Duodenal mucosa (tissue), 2 donors: Measurements from ENCODE around the gene UPK1B.

Source experiments
- H3K27ac ChIP-seq: one replicate; pipeline ENCODE4 v1.7.0; 2013; ENCODE audit warnings: low read depth, low read length
- H3K27me3 ChIP-seq, 2 donors: one replicate each; pipeline ENCODE4 v1.7.0; 2013; ENCODE audit warnings: low read length in 2 of 2, control low read depth in 1 of 2; ENCODE audit not compliant: insufficient read depth in 2 of 2, control insufficient read depth in 1 of 2
- H3K36me3 ChIP-seq, 2 donors: one replicate each; pipeline ENCODE4 v1.7.0; 2013; ENCODE audit warnings: low read length in 2 of 2, control low read depth in 1 of 2; ENCODE audit not compliant: insufficient read depth in 2 of 2, control insufficient read depth in 1 of 2
- H3K4me1 ChIP-seq, 2 donors: one replicate each; pipeline ENCODE4 v1.7.0; 2013; ENCODE audit warnings: low read length in 2 of 2, control low read depth in 1 of 2; ENCODE audit not compliant: insufficient read depth in 2 of 2, control insufficient read depth in 1 of 2
- H3K4me3 ChIP-seq, 2 donors: one replicate each; pipeline ENCODE4 v1.7.0; 2013; ENCODE audit warnings: low read length in 2 of 2, low read depth in 1 of 2
- H3K9ac ChIP-seq, 2 donors: one replicate each; pipeline ENCODE4 v1.7.0; 2013; ENCODE audit warnings: low read length in 2 of 2, low read depth in 1 of 2
- H3K9me3 ChIP-seq, 2 donors: one replicate each; pipeline ENCODE4 v1.7.0; 2013; ENCODE audit warnings: low read length in 2 of 2, control low read depth in 1 of 2; ENCODE audit not compliant: control insufficient read depth in 1 of 2

Gene UPK1B

DNA sequence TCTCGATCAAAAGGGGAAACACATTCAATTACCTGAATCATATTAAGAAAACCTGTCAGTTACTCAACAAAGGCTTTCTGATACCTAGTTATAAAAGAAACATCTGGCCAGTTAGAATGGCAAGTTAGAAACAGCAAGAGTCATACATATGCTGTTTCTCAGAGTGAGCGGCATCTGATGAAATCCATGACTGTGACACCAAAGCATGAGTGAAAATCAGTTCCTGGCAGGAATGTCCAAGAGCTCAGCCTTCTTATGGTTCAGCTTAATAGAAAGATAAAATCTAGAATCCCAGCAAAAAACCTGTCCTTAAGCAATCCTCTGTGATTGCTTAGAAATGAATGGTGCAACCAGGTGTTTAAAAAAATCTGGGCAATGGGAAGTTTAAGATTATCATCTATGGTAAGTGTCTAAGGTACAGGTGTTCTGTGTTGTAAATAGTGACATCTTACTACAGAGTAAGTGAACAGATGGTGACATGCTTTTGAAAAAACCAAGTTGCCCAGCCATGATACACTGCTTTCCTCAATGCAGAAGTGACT is 48.5 kb downstream of the UPK1B start:
- H3K9ac ChIP-seq, result no peak overlapping the region
- no peak overlapping the region for H3K4me3 ChIP-seq
- no peak overlapping the region for H3K27ac ChIP-seq
- peaks cover 57 to 68% of the 10 kb centered on the region in 2 donors for H3K36me3 ChIP-seq
- no peaks in the 10 kb centered on the region for H3K9me3 ChIP-seq
- no peaks in the 10 kb centered on the region for H3K27me3 ChIP-seq
- H3K4me1 ChIP-seq, result peaks cover 13 to 41% of the 10 kb centered on the region in 2 donors

DNA sequence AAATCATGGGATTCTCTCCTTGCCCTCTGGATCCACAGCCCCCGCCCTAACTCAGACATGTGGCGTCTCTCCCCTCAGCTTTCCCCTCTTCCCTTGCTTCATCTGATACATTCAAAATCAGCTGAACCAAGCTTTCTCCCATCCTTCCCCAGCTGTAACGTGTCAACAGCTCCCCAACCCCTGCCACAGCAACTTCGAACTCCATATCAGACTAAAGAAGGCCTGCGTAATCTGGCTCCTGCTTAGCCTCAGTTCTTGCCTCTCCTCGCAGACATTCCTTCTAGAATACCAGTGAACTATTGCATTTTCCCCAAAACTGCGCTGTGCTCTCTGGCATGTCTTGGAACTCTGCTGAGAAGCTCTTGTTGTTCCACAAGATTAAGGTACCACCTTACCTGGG is 49.0 kb downstream of the UPK1B start:
- peaks cover 16 to 45% of the 10 kb centered on the region in 2 donors for H3K4me1 ChIP-seq
- H3K9me3 ChIP-seq, result no peaks in the 10 kb centered on the region
- H3K9ac ChIP-seq, result no peak overlapping the region
- no peaks in the 10 kb centered on the region for H3K27me3 ChIP-seq
- no peak overlapping the region for H3K27ac ChIP-seq
- H3K36me3 ChIP-seq, result peaks cover 57 to 66% of the 10 kb centered on the region in 2 donors
- no peak overlapping the region for H3K4me3 ChIP-seq

DNA sequence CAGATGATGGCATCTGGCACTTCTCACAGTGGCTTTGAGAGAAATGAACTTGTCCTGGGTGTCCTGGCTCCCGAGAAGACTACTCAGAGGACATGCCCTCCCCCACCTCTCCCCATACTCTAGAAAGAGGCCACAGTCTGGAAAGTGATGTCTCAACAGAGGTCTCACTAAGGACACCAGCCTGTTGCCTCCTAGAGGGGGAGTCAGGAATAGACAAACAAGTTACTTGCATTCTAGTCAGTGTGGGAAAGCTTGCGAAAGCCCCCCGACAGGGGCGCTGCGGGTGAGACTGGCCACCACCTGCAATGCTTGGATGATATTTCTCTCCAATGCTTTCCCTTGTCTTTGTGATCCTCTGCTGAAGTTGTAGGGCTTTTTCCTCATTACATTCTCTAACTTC is 50.1 kb downstream of the UPK1B start:
- Histone ChIP-seq H3K9me3 (no peaks in the 10 kb centered on the region), H3K9ac (no peak overlapping the region), H3K27ac (no peak overlapping the region), H3K36me3 (peaks cover 55 to 68% of the 10 kb centered on the region in 2 donors), H3K4me3 (no peak overlapping the region), H3K27me3 (no peaks in the 10 kb centered on the region), H3K4me1 (peaks cover 26 to 52% of the 10 kb centered on the region in 2 donors)

DNA sequence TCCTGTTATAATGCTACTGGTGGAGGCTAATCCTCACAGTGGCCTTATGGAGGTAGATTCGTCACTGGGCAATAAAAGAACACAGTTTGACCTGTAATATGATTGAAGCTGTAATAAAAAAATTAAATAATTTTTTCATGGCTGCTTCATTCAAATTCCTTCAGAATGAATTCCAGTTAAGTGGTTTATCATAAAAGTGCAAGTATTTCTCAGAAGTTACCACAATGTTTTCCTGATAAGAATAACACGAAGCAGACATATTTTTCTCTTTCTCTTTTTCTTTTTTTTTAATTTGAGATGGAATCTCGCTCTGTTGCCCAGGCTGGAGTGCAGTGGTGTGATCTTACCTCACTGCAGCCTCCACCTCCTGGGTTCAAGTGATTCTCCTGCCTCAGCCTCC is 51.7 kb downstream of the UPK1B start:
- Histone ChIP-seq H3K9ac (no peak overlapping the region), H3K27me3 (no peaks in the 10 kb centered on the region), H3K27ac (no peak overlapping the region), H3K9me3 (no peaks in the 10 kb centered on the region), H3K4me1 (peaks cover 23 to 48% of the 10 kb centered on the region in 2 donors), H3K4me3 (no peak overlapping the region), H3K36me3 (peaks cover 60 to 73% of the 10 kb centered on the region in 2 donors)

DNA sequence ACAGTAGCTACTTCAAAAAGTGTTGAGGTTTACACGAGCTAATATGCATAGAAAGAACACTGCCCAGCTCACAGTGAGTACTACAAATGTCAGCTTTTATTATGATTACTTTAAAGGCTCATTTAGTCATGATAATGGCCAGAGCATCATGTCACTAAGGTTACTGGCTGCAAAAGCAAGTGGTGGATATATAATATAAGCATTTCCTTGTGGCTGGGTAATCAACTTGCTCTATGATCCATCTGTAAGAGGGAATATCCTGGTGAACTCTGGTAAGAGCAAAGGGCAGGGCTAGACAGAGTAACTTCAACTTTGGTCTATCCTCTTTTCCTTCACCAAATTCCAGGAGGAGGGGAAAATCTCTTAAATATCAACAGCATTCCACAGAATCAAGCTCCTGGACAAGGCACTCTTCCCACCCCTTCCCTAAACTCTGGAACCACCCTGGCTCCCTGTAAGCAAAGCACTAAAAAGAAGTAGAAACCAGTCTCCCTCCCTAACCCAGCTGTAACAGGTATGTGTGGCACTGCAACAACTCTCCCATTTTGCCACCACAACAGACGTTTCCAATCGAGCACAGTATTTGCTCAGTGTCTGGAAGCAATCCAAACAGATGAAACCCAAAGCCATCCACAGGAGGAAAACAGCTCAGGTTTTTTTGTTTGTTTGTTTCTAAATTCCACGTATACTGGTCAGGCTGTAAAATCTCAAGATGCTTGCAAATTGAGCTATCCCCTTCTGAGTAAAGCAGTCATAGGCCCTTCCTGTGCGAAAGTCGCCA is 53.9 kb downstream of the UPK1B start:
- Histone ChIP-seq H3K27me3 (no peaks in the 10 kb centered on the region), H3K27ac (no peak overlapping the region), H3K4me3 (peak overlapping the region in 1 of 2 donors; percentile 23), H3K9ac (no peak overlapping the region), H3K4me1 (peaks cover 19 to 31% of the 10 kb centered on the region in 2 donors), H3K9me3 (no peaks in the 10 kb centered on the region), H3K36me3 (peaks cover 62 to 73% of the 10 kb centered on the region in 2 donors)

DNA sequence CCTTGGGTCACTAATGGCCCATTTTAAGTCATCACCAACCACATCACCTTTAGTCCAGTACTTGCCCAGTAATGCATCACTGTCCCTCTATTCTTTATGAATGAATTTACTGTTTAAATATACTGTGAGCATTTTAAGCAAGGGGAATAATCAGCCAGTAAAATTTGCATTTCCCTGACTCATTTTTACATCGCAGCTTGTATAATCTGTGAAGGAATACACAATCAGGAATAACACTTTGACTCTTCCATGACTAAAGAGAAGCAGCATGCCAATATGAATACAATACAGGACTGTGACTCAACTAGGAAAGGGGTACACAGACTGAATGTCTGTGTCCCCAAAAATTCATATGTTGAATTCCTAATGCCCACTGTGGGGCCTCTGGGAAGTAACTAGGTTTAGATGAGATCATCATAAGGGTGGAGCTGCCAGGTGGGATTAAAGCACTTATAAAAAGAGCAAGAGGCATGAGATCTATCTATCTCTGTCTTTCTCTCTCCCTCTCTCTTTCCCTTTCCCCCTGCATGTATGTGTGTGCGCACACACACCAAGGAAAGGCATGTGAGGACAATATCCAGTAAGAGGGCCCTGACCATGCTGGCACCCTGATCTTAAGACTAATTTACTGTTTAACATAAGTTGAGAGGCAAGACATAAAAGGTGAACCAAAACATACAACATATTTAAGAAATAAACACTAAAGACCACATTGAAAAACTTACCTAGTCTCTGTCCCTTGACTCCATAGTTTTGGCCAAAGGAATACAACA is 55.2 kb downstream of the UPK1B start:
- Histone ChIP-seq H3K27me3 (no peaks in the 10 kb centered on the region), H3K36me3 (peaks cover 50 to 69% of the 10 kb centered on the region in 2 donors), H3K4me3 (no peak overlapping the region), H3K9me3 (no peaks in the 10 kb centered on the region), H3K4me1 (peaks cover 19 to 31% of the 10 kb centered on the region in 2 donors), H3K9ac (no peak overlapping the region), H3K27ac (no peak overlapping the region)

DNA sequence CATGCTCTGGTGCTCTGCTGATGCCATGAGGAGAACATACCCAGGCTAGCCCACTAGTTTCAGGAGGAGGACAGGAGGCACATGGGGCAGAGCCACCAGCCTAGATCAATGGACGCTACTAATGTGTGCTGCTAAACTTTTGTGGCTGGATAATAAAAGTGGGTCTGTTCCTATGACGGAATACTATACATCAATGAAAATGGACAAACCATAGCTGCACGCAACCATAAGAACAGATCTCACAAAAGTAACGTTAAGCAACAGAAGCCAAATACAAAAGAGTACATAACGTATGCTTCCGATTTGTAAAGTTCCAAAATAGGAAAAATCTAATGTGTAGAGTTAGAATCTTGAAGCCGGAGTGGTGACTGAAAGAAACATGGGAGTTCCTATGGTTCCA is 55.8 kb downstream of the UPK1B start:
- no peak overlapping the region for H3K9ac ChIP-seq
- H3K27ac ChIP-seq, result no peak overlapping the region
- no peak overlapping the region for H3K4me3 ChIP-seq
- H3K36me3 ChIP-seq, result peaks cover 44 to 72% of the 10 kb centered on the region in 2 donors
- peaks cover 19 to 31% of the 10 kb centered on the region in 2 donors for H3K4me1 ChIP-seq
- no peaks in the 10 kb centered on the region for H3K9me3 ChIP-seq
- H3K27me3 ChIP-seq, result no peaks in the 10 kb centered on the region

DNA sequence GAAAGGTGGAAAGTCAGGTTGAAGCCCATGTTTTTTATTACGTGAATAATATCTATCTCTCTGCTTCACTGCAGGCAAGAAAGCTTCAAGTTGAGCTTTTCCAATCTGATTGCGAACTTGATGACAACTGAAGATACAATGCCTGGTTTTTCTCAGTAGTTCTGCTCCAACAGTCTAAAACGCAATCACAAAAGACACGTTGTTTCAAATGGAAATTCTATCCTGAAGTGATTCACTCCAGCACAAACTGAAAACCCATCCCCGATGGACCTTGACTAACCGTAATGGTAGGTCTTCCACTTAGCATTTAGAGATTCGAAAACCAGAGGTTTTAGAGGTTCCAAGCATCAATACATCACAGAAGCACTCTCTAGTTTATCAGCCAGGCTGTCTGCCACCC is 56.7 kb downstream of the UPK1B start:
- Histone ChIP-seq H3K36me3 (peaks cover 48 to 74% of the 10 kb centered on the region in 2 donors), H3K27ac (no peak overlapping the region), H3K4me1 (peaks cover 19 to 37% of the 10 kb centered on the region in 2 donors), H3K9me3 (no peaks in the 10 kb centered on the region), H3K9ac (no peak overlapping the region), H3K27me3 (no peaks in the 10 kb centered on the region), H3K4me3 (no peak overlapping the region)

DNA sequence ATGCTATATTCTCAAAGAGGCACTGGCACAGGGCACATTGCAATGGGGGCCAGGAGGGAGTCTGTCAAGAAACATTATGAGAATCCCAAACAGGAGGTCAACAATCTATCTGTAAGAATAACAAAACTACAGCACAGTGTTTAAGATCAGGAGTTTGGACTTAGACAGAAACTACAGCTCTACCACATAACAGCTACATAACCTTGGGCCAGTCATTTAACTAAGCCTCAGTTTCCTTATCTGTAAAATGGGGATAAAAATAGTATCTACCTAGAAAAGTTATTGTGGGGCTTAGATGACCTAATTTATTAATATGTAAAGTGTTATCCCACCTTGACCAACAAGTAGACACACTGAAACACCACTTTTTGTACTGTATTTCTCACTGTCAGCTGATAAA is 57.3 kb downstream of the UPK1B start:
- Histone ChIP-seq H3K4me1 (peaks cover 19 to 40% of the 10 kb centered on the region in 2 donors), H3K4me3 (no peak overlapping the region), H3K27ac (no peak overlapping the region), H3K9ac (no peak overlapping the region), H3K9me3 (no peaks in the 10 kb centered on the region), H3K27me3 (no peaks in the 10 kb centered on the region), H3K36me3 (peaks cover 47 to 76% of the 10 kb centered on the region in 2 donors)

DNA sequence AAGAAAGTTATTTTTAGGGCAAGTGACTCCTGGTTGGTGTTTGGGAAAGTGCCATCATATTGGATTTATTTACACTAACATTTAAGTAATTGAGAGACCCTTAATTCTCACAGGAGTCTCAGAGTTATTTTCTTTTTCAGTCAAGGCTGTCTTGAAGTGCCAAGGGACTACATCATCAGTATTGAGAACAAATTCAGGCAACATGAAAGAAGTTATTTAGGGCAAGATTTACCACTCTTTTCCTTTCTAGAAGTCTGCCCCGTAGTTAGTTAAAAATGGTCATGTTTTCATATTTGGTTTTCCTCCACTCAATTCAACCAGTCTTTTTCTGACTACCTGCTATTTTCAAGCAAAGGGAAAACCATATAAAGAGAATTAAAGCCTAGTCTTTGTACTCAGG is 61.2 kb downstream of the UPK1B start:
- Histone ChIP-seq H3K4me1 (peaks cover 8 to 18% of the 10 kb centered on the region in 2 donors), H3K9ac (no peak overlapping the region), H3K36me3 (peaks cover 25 to 52% of the 10 kb centered on the region in 2 donors), H3K4me3 (no peak overlapping the region), H3K9me3 (no peaks in the 10 kb centered on the region), H3K27ac (no peak overlapping the region), H3K27me3 (no peaks in the 10 kb centered on the region)
